Body of pancreas (tissue), 4 donors: ENCODE measurements around the gene NRIP1. TPM values are rescaled to one million over a fixed set of nuclear protein-coding genes. Genes with fewer than 3 reads are reported as not detected.

ENCODE experiments used
- ATAC-seq: fragments of 150-250 bp; one replicate; pipeline ENCODE4 v1.9.1; 2016
- DNase-seq, 4 donors: peaks; one replicate each; pipeline ENCODE4 v3.0.0-alpha.2; 2019
- H3K27ac ChIP-seq, 4 donors: fragments of 200-600 bp; sonication (generic); 1 replicate in 3 of 4; 2 replicates in 1 of 4; pipeline versions ENCODE4 v1.5.1 to v1.6.1; 2016 to 2019; ENCODE audit warnings: mild to moderate bottlenecking in 1 of 4, mixed read lengths in 1 of 4, moderate library complexity in 1 of 4
- H3K27me3 ChIP-seq, 2 donors: fragments of 200-600 bp; sonication (generic); one replicate each; pipeline ENCODE4 v1.6.0; 2016; ENCODE audit warnings: mild to moderate bottlenecking in 1 of 2
- H3K36me3 ChIP-seq, 2 donors: fragments of 200-600 bp; sonication (generic); replicated peaks in 1 of 2; 2 replicates each; pipeline ENCODE4 v1.5.1; 2016; ENCODE audit warnings: low read depth in 2 of 2; ENCODE audit not compliant: insufficient read depth in 1 of 2
- H3K4me1 ChIP-seq: fragments of 200-600 bp; sonication (generic); one replicate; pipeline ENCODE4 v1.6.0; 2016
- H3K4me3 ChIP-seq, 2 donors: fragments of 200-600 bp; sonication (generic); 1 replicate in 1 of 2; 2 replicates in 1 of 2; pipeline ENCODE4 v1.5.1; 2016 to 2019
- H3K9me3 ChIP-seq, 3 donors: fragments of 200-600 bp; sonication (generic); 1 replicate in 2 of 3; 2 replicates in 1 of 3; pipeline ENCODE4 v1.5.1; 2016
- POLR2A ChIP-seq, 3 donors: fragments of 450-650 bp; IDR thresholded peaks; one replicate each; pipeline ENCODE4 v1.6.1; 2016; ENCODE audit warnings: antibody characterized with exemption in 3 of 3, mild to moderate bottlenecking in 2 of 3
- WGBS, 2 donors: methylation state at CpG; one replicate each; pipeline ENCODE4 v1.1.5; 2017; 5-methylcytosine and 5-hydroxymethylcytosine counted together
- intact Hi-C: fragments of 100-400 bp; cut with DNase I; formaldehyde crosslinking; loops from one replicate; pipeline ENCODE4 v1.15.1; 2023
- total RNA-seq, 2 donors: library from RNA; depleted of rRNA; stranded (reverse); fragments of >200 nt; gene quantifications; one replicate each; pipeline ENCODE4 v1.1.0, GENCODE V29; 2016
- TF ChIP-seq, protein P1 (sequence below), 7 experiments: fragments of 450-650 bp in 4 of 7; fragments of 200-600 bp in 3 of 7; sonication (generic) in 3 of 7; IDR thresholded peaks; one replicate each; pipeline ENCODE4 v1.5.1; 2016 to 2019; ENCODE audit warnings: antibody characterized with exemption in 7 of 7

Gene NRIP1
- total RNA-seq, 2 donors from 2014 or later, result 18.5 to 27.8 TPM

DNA sequence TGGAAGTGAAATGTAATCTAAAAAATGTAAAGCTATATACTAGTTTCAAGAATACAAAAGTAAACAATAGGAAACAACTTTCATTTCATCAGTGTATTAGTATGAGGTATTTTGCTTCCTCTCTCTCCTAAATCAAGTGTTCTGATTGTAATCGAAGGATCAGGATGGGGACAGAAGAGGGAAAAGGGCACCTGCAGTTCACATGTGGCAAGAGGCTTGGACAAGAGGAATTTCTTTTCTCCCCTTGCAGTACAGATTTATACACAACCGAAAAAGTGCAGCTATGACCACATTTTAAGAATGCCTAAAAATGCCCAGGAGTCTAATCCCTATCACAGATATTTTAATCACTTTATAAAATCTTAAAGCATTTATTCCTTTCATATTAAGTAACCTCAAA is 63.7 kb downstream of the NRIP1 start:
- H3K4me3 ChIP-seq, result no peak overlapping the region
- TF ChIP-seq POLR2A (IDR thresholded peaks at IDR 0.05), result no peak
- TF ChIP-seq, protein P1, sequence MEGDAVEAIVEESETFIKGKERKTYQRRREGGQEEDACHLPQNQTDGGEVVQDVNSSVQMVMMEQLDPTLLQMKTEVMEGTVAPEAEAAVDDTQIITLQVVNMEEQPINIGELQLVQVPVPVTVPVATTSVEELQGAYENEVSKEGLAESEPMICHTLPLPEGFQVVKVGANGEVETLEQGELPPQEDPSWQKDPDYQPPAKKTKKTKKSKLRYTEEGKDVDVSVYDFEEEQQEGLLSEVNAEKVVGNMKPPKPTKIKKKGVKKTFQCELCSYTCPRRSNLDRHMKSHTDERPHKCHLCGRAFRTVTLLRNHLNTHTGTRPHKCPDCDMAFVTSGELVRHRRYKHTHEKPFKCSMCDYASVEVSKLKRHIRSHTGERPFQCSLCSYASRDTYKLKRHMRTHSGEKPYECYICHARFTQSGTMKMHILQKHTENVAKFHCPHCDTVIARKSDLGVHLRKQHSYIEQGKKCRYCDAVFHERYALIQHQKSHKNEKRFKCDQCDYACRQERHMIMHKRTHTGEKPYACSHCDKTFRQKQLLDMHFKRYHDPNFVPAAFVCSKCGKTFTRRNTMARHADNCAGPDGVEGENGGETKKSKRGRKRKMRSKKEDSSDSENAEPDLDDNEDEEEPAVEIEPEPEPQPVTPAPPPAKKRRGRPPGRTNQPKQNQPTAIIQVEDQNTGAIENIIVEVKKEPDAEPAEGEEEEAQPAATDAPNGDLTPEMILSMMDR (IDR thresholded peaks at IDR 0.05), result no peak
- DNase-seq (no peak), ATAC-seq (no peak)
- peak overlapping the region in 1 of 4 donors; percentile 16 for H3K27ac ChIP-seq
- 33 to 44% methylated on average over 2 of the region's 2 CpGs for WGBS, 2 donors
- no peaks in the 10 kb centered on the region for H3K36me3 ChIP-seq
- no peaks in the 10 kb centered on the region for H3K9me3 ChIP-seq
- no peaks in the 10 kb centered on the region for H3K27me3 ChIP-seq
- intact Hi-C loops, result no loop called here
- peaks cover 56% of the 10 kb centered on the region for H3K4me1 ChIP-seq

DNA sequence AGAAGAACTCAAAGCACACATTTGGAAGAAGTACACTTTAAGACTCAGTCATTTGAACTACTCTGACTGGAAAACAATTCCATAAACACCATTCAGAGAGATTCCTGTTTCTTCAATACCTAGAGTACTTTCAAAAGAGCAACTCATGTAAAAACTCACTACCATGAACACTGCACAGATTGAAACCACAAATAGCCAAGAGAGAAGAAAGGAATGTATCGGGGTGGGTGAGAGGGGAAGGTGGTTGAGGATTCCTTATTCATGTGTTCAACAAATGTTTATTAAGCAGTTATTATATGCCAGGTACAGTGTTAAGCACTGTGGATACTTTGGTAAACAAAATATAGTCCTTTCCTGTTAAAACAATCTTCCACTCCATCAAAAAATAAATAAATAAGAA is 64.7 kb downstream of the NRIP1 start:
- no peaks in the 10 kb centered on the region for H3K27me3 ChIP-seq
- TF ChIP-seq, protein P1 (IDR thresholded peaks at IDR 0.05), result no peak
- no peak for TF ChIP-seq POLR2A (IDR thresholded peaks at IDR 0.05)
- no peaks in the 10 kb centered on the region for H3K36me3 ChIP-seq
- WGBS, 2 donors, result 81 to 86% methylated on average over 1 of the region's 1 CpG
- DNase-seq (no peak), ATAC-seq (no peak)
- no peak overlapping the region for H3K4me3 ChIP-seq
- peak overlapping the region in 1 of 4 donors; percentile 11 for H3K27ac ChIP-seq
- H3K9me3 ChIP-seq, result no peaks in the 10 kb centered on the region
- H3K4me1 ChIP-seq, result peaks cover 45% of the 10 kb centered on the region
- intact Hi-C loops, result no loop called here

DNA sequence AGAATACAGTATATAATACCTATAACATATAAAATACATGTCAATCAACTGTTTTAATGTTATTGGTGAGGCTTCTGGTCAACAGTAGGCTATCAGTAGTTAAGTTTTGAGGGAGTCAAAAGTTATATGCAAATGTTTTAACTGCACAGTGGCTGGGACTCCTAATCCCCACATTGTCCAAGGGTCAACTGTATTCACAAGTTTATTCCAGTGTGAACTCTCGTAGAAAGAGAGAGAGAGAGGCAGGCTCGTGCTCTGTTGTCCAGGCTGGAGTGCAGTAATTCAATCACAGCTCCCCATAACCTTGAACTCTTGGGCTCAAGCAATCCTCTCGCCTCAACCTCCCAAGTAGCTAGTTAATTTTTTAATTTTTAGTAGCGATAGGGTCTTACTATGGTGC is 66.0 kb downstream of the NRIP1 start:
- no peak for TF ChIP-seq POLR2A (IDR thresholded peaks at IDR 0.05)
- TF ChIP-seq, protein P1 (IDR thresholded peaks at IDR 0.05), result no peak
- Histone ChIP-seq H3K9me3 (no peaks in the 10 kb centered on the region), H3K27ac (no peak overlapping the region), H3K4me1 (peaks cover 43% of the 10 kb centered on the region), H3K27me3 (no peaks in the 10 kb centered on the region), H3K36me3 (no peaks in the 10 kb centered on the region), H3K4me3 (no peak overlapping the region)
- intact Hi-C loops, result no loop called here
- DNase-seq (no peak), ATAC-seq (no peak)
- WGBS, 2 donors, result 91 to 98% methylated on average over 3 to 4 of the region's 4 CpGs

DNA sequence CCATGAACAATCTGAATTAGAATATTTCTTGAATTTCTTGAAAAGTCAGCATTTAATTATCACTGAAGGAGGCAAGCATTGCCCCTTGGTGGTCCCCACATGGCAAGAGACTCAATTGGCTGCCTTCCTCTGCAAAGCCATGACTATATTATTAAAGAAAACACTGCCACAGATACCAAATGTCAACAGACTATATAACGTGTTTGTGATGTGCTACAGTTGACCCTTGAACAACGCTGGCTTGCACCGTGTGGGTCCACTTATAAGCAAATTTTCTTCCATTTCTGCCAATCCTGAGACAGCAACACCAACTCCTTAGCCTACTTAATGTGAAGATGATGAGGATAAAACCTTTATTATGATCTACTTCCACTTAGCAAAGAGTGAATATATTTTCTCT is 66.5 kb downstream of the NRIP1 start:
- no peak for DNase-seq
- intact Hi-C loops, result no loop called here
- ATAC-seq, result no peak
- H3K4me3 ChIP-seq, result no peak overlapping the region
- WGBS, 2 donors, result 60 to 78% methylated on average over 3 of the region's 3 CpGs
- no peaks in the 10 kb centered on the region for H3K27me3 ChIP-seq
- peaks cover 40% of the 10 kb centered on the region for H3K4me1 ChIP-seq
- no peaks in the 10 kb centered on the region for H3K9me3 ChIP-seq
- no peak for TF ChIP-seq POLR2A (IDR thresholded peaks at IDR 0.05)
- TF ChIP-seq, protein P1 (IDR thresholded peaks at IDR 0.05), result no peak
- H3K36me3 ChIP-seq, result no peaks in the 10 kb centered on the region
- no peak overlapping the region for H3K27ac ChIP-seq

DNA sequence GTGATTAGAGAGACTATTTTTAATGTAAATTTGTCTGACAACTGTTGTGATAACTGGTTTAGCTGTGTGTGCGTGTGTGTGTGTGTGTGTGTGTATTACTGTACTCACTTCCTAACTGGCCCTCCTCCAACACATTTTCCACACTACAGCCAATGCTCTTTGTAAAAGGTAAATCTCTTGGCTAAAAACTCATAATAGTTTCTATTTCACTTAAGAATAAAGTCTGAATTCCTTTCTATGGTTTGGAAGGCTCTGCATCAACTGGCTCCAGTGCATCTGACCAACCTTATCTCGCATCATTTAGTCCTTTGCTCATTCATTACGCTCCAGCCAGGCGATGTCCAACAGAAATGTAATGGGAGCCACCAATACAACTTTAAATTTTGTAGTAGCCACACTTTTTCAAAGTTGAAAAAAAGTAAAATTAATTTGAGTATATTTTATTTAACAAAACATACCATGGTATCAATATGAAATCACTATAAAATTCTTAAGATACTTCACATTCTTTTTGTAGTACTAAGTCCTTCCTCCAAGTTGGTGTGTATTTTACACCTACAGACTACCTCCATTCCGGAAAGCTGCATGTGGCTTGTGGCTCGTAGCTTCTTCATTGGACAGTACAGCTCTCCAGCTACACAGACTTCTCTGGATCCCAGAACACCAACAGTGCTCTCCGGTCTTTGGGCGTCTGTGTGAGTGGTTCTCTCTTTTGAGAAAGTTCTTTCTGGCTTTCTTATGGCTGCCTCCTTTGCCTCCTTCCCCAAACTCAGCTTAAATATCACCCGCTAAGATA is 68.9 kb downstream of the NRIP1 start:
- no peak for ATAC-seq
- no peak for TF ChIP-seq POLR2A (IDR thresholded peaks at IDR 0.05)
- TF ChIP-seq, protein P1 (IDR thresholded peaks at IDR 0.05), result no peak
- intact Hi-C loops, result no loop called here
- H3K27me3 ChIP-seq, result no peaks in the 10 kb centered on the region
- no peak overlapping the region for H3K27ac ChIP-seq
- peaks cover 0 to 2% of the 10 kb centered on the region in 2 donors for H3K36me3 ChIP-seq
- H3K4me1 ChIP-seq, result peaks cover 22% of the 10 kb centered on the region
- no peak overlapping the region for H3K4me3 ChIP-seq
- no peaks in the 10 kb centered on the region for H3K9me3 ChIP-seq
- WGBS, 2 donors, result 87 to 88% methylated on average over 9 of the region's 9 CpGs
- peak in 1 of 4 donors; percentile 13 for DNase-seq
